RWPE1 (cell line): ENCODE data around the gene BRD3OS.
A peak's percentile ranks its signal among the peaks of the same experiment; 100 is the strongest.
"Not testable (repeated sequence)": the region's sequence is repeated elsewhere in the genome, so short reads cannot be mapped to it uniquely, and the experiment has no call there.

Experiments used
- CTCF ChIA-PET: fragments of 350-600 bp; sonication (Branson Sonifier 250); formaldehyde crosslinking; extraction: SDS; loops from one replicate; lab custom pipeline; 2021; lab: Yijun Ruan, JAX
- POLR2A ChIA-PET: fragments of 400-600 bp; formaldehyde crosslinking; extraction: SDS; loops from one replicate; lab custom pipeline; 2020; ENCODE audit warnings: antibody characterized with exemption; ENCODE audit not compliant: low non-redundant PET; lab: Yijun Ruan, JAX
- DNase-seq: peaks from one replicate; pipeline ENCODE4 v3.0.0; 2012; ENCODE audit warnings: low spot score
- H3K27ac ChIP-seq: fragments of 450-650 bp; 2 replicates; pipeline ENCODE4 v1.5.1; 2017
- CTCF ChIP-seq: fragments of 450-650 bp; conservative IDR thresholded peaks from 2 replicates; pipeline ENCODE4 v1.5.1; 2017; ENCODE audit warnings: low read depth, mild to moderate bottlenecking

The BRD3OS gene

GRCh38 chr9:133987946-133988665 lies 37.2 kb upstream of the BRD3OS start:
- no peak for TF ChIP-seq CTCF
- ChIA-PET POLR2A (interaction anchor here (0.8 kb wide), 1 partner anchor 37 kb away, joined by 3 read pairs; no protein-coding TSS in a partner anchor), CTCF (interaction anchor here (0.7 kb wide), 1 partner anchor 371 kb away, joined by 3 read pairs; no protein-coding TSS in a partner anchor)
- peak overlapping the region; percentile 99 for H3K27ac ChIP-seq
- no peak for DNase-seq

GRCh38 chr9:133988771-133989170 lies 36.5 kb upstream of the BRD3OS start:
- ChIA-PET CTCF (interaction anchor here (0.7 kb wide), 2 partner anchors 29 to 372 kb away, joined by 3 read pairs; no protein-coding TSS in a partner anchor), POLR2A (interaction anchor here (0.7 to 0.8 kb wide), 2 partner anchors 37 to 41 kb away, joined by 3 to 4 read pairs; no protein-coding TSS in a partner anchor)
- not testable (repeated sequence) for DNase-seq
- H3K27ac ChIP-seq, result peak overlapping the region; percentile 99

GRCh38 chr9:133989625-133990365 lies 35.5 kb upstream of the BRD3OS start:
- peak overlapping the region; percentile 99 for H3K27ac ChIP-seq
- CTCF ChIA-PET, result interaction anchor here (1.1 to 1.8 kb wide), 3 partner anchors 114 to 247 kb away, joined by 3 to 8 read pairs (median 4); no protein-coding TSS in a partner anchor
- POLR2A ChIA-PET, result interaction anchor here (0.7 kb wide), 3 partner anchors 14 to 366 kb away, joined by 4 to 7 read pairs (median 5); no protein-coding TSS in a partner anchor
- no peak for TF ChIP-seq CTCF
- DNase-seq, result no peak

GRCh38 chr9:133990366-133991213 lies 34.7 kb upstream of the BRD3OS start:
- CTCF ChIA-PET, result interaction anchor here (0.7 to 1.8 kb wide), 4 partner anchors 110 to 248 kb away, joined by 3 to 8 read pairs (median 4); no protein-coding TSS in a partner anchor
- peak; percentile 78 for DNase-seq
- POLR2A ChIA-PET, result interaction anchor here (1.0 to 1.8 kb wide), 2 partner anchors 46 to 117 kb away, joined by 4 to 6 read pairs; no protein-coding TSS in a partner anchor

GRCh38 chr9:133991214-133991921 lies 33.9 kb upstream of the BRD3OS start:
- peak overlapping the region; percentile 99 for H3K27ac ChIP-seq
- POLR2A ChIA-PET, result interaction anchor here (1.0 to 1.8 kb wide), 2 partner anchors 47 to 117 kb away, joined by 4 to 6 read pairs; no protein-coding TSS in a partner anchor
- DNase-seq, result peak; percentile 30
- no peak for TF ChIP-seq CTCF
- CTCF ChIA-PET, result interaction anchor here (0.7 to 1.8 kb wide), 4 partner anchors 110 to 249 kb away, joined by 3 to 8 read pairs (median 4); no protein-coding TSS in a partner anchor

More at GRCh38 chr9:133990366-133991213, 34.7 kb upstream of the BRD3OS start:
- H3K27ac ChIP-seq, result peak overlapping the region; percentile 99
- TF ChIP-seq CTCF, result no peak
